WTC11 (cell line): ENCODE data around the gene AGFG2. TPM values are rescaled to one million over a fixed set of nuclear protein-coding genes. Genes with fewer than 3 reads are reported as not detected.
A peak's percentile ranks its signal among the peaks of the same experiment; 100 is the strongest.
"Not testable (repeated sequence)": the region's sequence is repeated elsewhere in the genome, so short reads cannot be mapped to it uniquely, and the experiment has no call there.

Source experiments
- ATAC-seq: fragments of 200-7000 bp; cut with Tn5 transposase; 2 replicates; pipeline ENCODE4 v1.10.0; 2021; ENCODE audit warnings: mild to moderate bottlenecking, moderate library complexity
- CTCF ChIA-PET: fragments of 300-600 bp; sonication (Branson Sonifier 250); formaldehyde crosslinking; loops from one replicate; lab custom pipeline; 2021; ENCODE audit warnings: antibody characterized with exemption; lab: Charles Lee
- POLR2A ChIA-PET: fragments of 350-600 bp; sonication (Branson Sonifier 250); formaldehyde crosslinking; loops from one replicate; lab custom pipeline; 2021; ENCODE audit warnings: antibody characterized with exemption; lab: Charles Lee
- DNase-seq: peaks from one replicate; pipeline ENCODE4 v3.0.0; 2021; ENCODE audit warnings: low spot score
- H3K27ac Mint-ChIP-seq: 2 replicates; pipeline ENCODE4 v1.8.0; 2021; ENCODE audit warnings: mixed read lengths
- H3K27me3 Mint-ChIP-seq: 2 replicates; pipeline ENCODE4 v1.8.0; 2021; ENCODE audit warnings: low read depth, mild to moderate bottlenecking, moderate library complexity, mixed read lengths
- H3K36me3 Mint-ChIP-seq: 2 replicates; pipeline ENCODE4 v1.8.0; 2021; ENCODE audit warnings: mixed read lengths
- H3K4me1 Mint-ChIP-seq: 2 replicates; pipeline ENCODE4 v1.8.0; 2022; ENCODE audit warnings: mixed read lengths
- H3K4me3 Mint-ChIP-seq: 2 replicates; pipeline ENCODE4 v1.8.0; 2021; ENCODE audit warnings: mild to moderate bottlenecking, moderate library complexity, mixed read lengths
- H3K9me3 Mint-ChIP-seq: 2 replicates; pipeline ENCODE4 v1.8.0; 2021; ENCODE audit warnings: mixed read lengths
- ARID4B ChIP-seq: sonication (generic); formaldehyde crosslinking; IDR thresholded peaks from 2 replicates; pipeline ENCODE4 v1.8.0; 2023; ENCODE audit warnings: missing genetic modification reagents, mild to moderate bottlenecking, borderline replicate concordance
- CREB1 ChIP-seq: sonication (generic); formaldehyde crosslinking; IDR thresholded peaks from 2 replicates; pipeline ENCODE4 v1.8.0; 2023; ENCODE audit warnings: mild to moderate bottlenecking, missing genetic modification reagents
- CREM ChIP-seq: sonication (generic); formaldehyde crosslinking; IDR thresholded peaks from 2 replicates; pipeline ENCODE4 v1.8.1; 2022; ENCODE audit warnings: mild to moderate bottlenecking, missing genetic modification reagents, moderate library complexity
- ELF4 ChIP-seq: sonication (generic); formaldehyde crosslinking; IDR thresholded peaks from 2 replicates; pipeline ENCODE4 v1.8.1; 2022; ENCODE audit warnings: low read depth, mild to moderate bottlenecking, moderate library complexity, missing genetic modification reagents
- FOXJ3 ChIP-seq: sonication (generic); formaldehyde crosslinking; IDR thresholded peaks from 2 replicates; pipeline ENCODE4 v1.9.0; 2021; ENCODE audit warnings: missing genetic modification reagents, mild to moderate bottlenecking, borderline replicate concordance
- JAZF1 ChIP-seq: fragments of 250-450 bp; sonication (Bioruptor Pico); IDR thresholded peaks from 2 replicates; pipeline ENCODE4 v1.9.0; 2021; ENCODE audit warnings: moderate library complexity, mild to moderate bottlenecking, inconsistent platforms
- NFATC4 ChIP-seq: fragments of 250-450 bp; sonication (Bioruptor Pico); IDR thresholded peaks from 2 replicates; pipeline ENCODE4 v1.9.0; 2021; ENCODE audit warnings: mild to moderate bottlenecking
- NR2C2 ChIP-seq: sonication (generic); formaldehyde crosslinking; IDR thresholded peaks from 2 replicates; pipeline ENCODE4 v1.8.0; 2022; ENCODE audit warnings: mild to moderate bottlenecking, missing genetic modification reagents
- NR3C1 ChIP-seq: sonication (generic); formaldehyde crosslinking; conservative IDR thresholded peaks from 2 replicates; pipeline ENCODE4 v1.8.1; 2023; ENCODE audit warnings: low read depth, mild to moderate bottlenecking, missing genetic modification reagents
- RELA ChIP-seq: sonication (generic); formaldehyde crosslinking; IDR thresholded peaks from 2 replicates; pipeline ENCODE4 v1.8.1; 2022; ENCODE audit warnings: missing genetic modification reagents, mild to moderate bottlenecking, borderline replicate concordance
- TEAD1 ChIP-seq: sonication (generic); formaldehyde crosslinking; IDR thresholded peaks from 2 replicates; pipeline ENCODE4 v1.8.0; 2022; ENCODE audit warnings: mild to moderate bottlenecking, missing genetic modification reagents
- TEAD4 ChIP-seq: sonication (generic); formaldehyde crosslinking; IDR thresholded peaks from 2 replicates; pipeline ENCODE4 v1.8.0; 2022; ENCODE audit warnings: mild to moderate bottlenecking, missing genetic modification reagents
- TP53 ChIP-seq: sonication (generic); formaldehyde crosslinking; IDR thresholded peaks from 2 replicates; pipeline ENCODE4 v1.8.1; 2023; ENCODE audit warnings: mild to moderate bottlenecking, missing genetic modification reagents
- ZNF121 ChIP-seq: sonication (generic); formaldehyde crosslinking; IDR thresholded peaks from 2 replicates; pipeline ENCODE4 v1.8.0; 2023; ENCODE audit warnings: missing genetic modification reagents
- ZNF138 ChIP-seq: sonication (generic); formaldehyde crosslinking; conservative IDR thresholded peaks from 2 replicates; pipeline ENCODE4 v1.8.1; 2022; ENCODE audit warnings: mild to moderate bottlenecking, moderate library complexity, missing genetic modification reagents
- ZNF232 ChIP-seq: sonication (generic); formaldehyde crosslinking; IDR thresholded peaks from 2 replicates; pipeline ENCODE4 v1.8.0; 2022; ENCODE audit warnings: mild to moderate bottlenecking, missing genetic modification reagents
- ZNF532 ChIP-seq: fragments of 250-450 bp; sonication (Bioruptor Pico); IDR thresholded peaks from 2 replicates; pipeline ENCODE4 v1.9.0; 2021; ENCODE audit warnings: mild to moderate bottlenecking, borderline replicate concordance
- total RNA-seq: library from RNA; stranded (reverse); gene quantifications from 3 replicates; pipeline ENCODE4 v1.2.3, GENCODE V29; 2021
- TF ChIP-seq, protein P1 (sequence below): sonication (generic); formaldehyde crosslinking; IDR thresholded peaks from 2 replicates; pipeline ENCODE4 v1.8.1; 2022; ENCODE audit warnings: low read depth, mild to moderate bottlenecking, moderate library complexity, missing genetic modification reagents, borderline replicate concordance
- TF ChIP-seq, protein P2 (sequence below): sonication (generic); formaldehyde crosslinking; IDR thresholded peaks from 2 replicates; pipeline ENCODE4 v1.8.0; 2022; ENCODE audit warnings: mild to moderate bottlenecking, missing genetic modification reagents

The AGFG2 gene
- total RNA-seq, 1 experiment from 2014 or later, result 6.4 TPM

GRCh38 chr7:100496509-100496908 lies 42.5 kb upstream of the AGFG2 start (continued):
- TF ChIP-seq RELA (CRISPR knock-in tag), result no peak
- no peak for TF ChIP-seq NFATC4
- TF ChIP-seq TP53, result no peak
- TF ChIP-seq TEAD4, result no peak
- TF ChIP-seq NR3C1 (CRISPR knock-in tag), result no peak
- TF ChIP-seq, protein P1, sequence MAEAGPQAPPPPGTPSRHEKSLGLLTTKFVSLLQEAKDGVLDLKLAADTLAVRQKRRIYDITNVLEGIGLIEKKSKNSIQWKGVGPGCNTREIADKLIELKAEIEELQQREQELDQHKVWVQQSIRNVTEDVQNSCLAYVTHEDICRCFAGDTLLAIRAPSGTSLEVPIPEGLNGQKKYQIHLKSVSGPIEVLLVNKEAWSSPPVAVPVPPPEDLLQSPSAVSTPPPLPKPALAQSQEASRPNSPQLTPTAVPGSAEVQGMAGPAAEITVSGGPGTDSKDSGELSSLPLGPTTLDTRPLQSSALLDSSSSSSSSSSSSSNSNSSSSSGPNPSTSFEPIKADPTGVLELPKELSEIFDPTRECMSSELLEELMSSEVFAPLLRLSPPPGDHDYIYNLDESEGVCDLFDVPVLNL (CRISPR knock-in tag), result no peak

DNA sequence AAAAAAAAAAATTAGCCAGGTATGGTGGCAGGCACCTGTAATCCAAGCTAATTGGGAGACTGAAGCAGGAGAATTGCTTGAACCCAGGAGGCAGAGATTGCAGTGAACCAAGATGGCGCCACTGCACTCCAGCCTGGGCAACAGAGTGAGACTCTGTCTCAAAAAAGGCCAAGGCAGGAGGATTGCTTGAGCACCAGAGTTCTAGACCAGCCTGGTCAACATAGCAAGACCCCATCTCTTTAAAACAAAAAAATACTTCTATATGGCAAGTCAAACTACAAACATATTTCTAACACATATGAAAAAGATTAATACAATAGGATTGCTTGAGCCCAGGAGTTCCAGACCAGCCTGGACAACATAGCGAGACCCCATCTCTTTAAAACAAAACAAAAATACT lies 38.3 kb upstream of the AGFG2 start:
- H3K4me1 Mint-ChIP-seq, POLR2A ChIA-PET: not testable (repeated sequence)

GRCh38 chr7:100504031-100504430 lies 35.0 kb upstream of the AGFG2 start:
- H3K4me3 Mint-ChIP-seq, DNase-seq, H3K9me3 Mint-ChIP-seq, ATAC-seq, H3K27me3 Mint-ChIP-seq, H3K27ac Mint-ChIP-seq, H3K36me3 Mint-ChIP-seq, POLR2A ChIA-PET, H3K4me1 Mint-ChIP-seq: not testable (repeated sequence)
- CTCF ChIA-PET, result interaction anchor here (1.3 kb wide), 1 partner anchor 11 kb away, joined by 3 read pairs; no protein-coding TSS in a partner anchor

More for the DNA sequence above, 38.3 kb upstream of the AGFG2 start:
- TF ChIP-seq ZNF121 (CRISPR knock-in tag), result peak; percentile 58
- H3K27me3 Mint-ChIP-seq, H3K4me3 Mint-ChIP-seq, H3K9me3 Mint-ChIP-seq, DNase-seq, ATAC-seq, H3K27ac Mint-ChIP-seq, H3K36me3 Mint-ChIP-seq: not testable (repeated sequence)
- CTCF ChIA-PET, result interaction anchor here (1.0 to 1.4 kb wide), 2 partner anchors 31 to 35 kb away, joined by 3 to 4 read pairs; no protein-coding TSS in a partner anchor

- DNase-seq (no peak), ATAC-seq (no peak)
- Mint-ChIP-seq H3K27me3 (no peaks in the 10 kb centered on the region; the same call in 1 of the 2 replicates), H3K36me3 (no peaks in the 10 kb centered on the region), H3K4me3 (no peak overlapping the region), H3K27ac (no peak overlapping the region), H3K9me3 (no peaks in the 10 kb centered on the region), H3K4me1 (no peaks in the 10 kb centered on the region)
- POLR2A ChIA-PET, result no interaction called here
- CTCF ChIA-PET, result interaction anchor here (1.3 to 1.5 kb wide), 2 partner anchors 12 to 15 kb away, joined by 3 to 5 read pairs; no protein-coding TSS in a partner anchor
- TF ChIP-seq ZNF532 (CRISPR knock-in tag) (no peak), FOXJ3 (CRISPR knock-in tag) (no peak), CREB1 (CRISPR knock-in tag) (no peak), TEAD1 (CRISPR knock-in tag) (no peak), ELF4 (CRISPR knock-in tag) (no peak), ZNF138 (CRISPR knock-in tag) (no peak), CREM (no peak), NR2C2 (no peak), TP53 (no peak), ZNF232 (no peak), ARID4B (CRISPR knock-in tag) (no peak), JAZF1 (CRISPR knock-in tag) (no peak)
- TF ChIP-seq, protein P2, sequence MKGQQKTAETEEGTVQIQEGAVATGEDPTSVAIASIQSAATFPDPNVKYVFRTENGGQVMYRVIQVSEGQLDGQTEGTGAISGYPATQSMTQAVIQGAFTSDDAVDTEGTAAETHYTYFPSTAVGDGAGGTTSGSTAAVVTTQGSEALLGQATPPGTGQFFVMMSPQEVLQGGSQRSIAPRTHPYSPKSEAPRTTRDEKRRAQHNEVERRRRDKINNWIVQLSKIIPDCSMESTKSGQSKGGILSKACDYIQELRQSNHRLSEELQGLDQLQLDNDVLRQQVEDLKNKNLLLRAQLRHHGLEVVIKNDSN (CRISPR knock-in tag), result no peak
Measured at GRCh38 chr7:100504887-100505611, 34.0 kb upstream of the AGFG2 start.
